ENCODE data around the gene TAOK3.

- TF ChIP-seq CTCF (IDR thresholded peaks at IDR 0.05) (no peak), POLR2A (IDR thresholded peaks at IDR 0.05) (no peak), POLR2AphosphoS5 (IDR thresholded peaks at IDR 0.05) (no peak)
Measured at GRCh38 chr12:118124333-118124874, 248.3 kb downstream of the TAOK3 start.

Data from breast epithelium (tissue), 3 donors.